AG09319 (cell line): ENCODE results near the gene NVL.
A peak's percentile ranks its signal among the peaks of the same experiment; 100 is the strongest.
"Not testable (repeated sequence)": the region's sequence is repeated elsewhere in the genome, so short reads cannot be mapped to it uniquely, and the experiment has no call there.

Experiments used
- DNase-seq: peaks from one replicate; pipeline ENCODE4 v3.0.0-alpha.2; 2010; ENCODE audit warnings: low read depth; ENCODE audit errors: extremely low read depth
- CTCF ChIP-seq: IDR thresholded peaks from 2 replicates; pipeline ENCODE4 v1.5.1; 2011; ENCODE audit warnings: low read depth, mild to moderate bottlenecking, inconsistent platforms, low read length, moderate library complexity

Gene NVL

GRCh38 chr1:224359207-224359606 lies 29.2 kb upstream of the NVL start:
- no peak for TF ChIP-seq CTCF
- DNase-seq = no peak

- DNase-seq = no peak
- no peak for TF ChIP-seq CTCF
These were observed 28.3 kb upstream of the NVL start for GRCh38 chr1:224358237-224358636.

GRCh38 chr1:224357626-224358124 lies 27.7 kb upstream of the NVL start:
- DNase-seq = peak; percentile 56
- TF ChIP-seq CTCF = no peak

- DNase-seq = peak; percentile 83
These were observed 27.0 kb upstream of the NVL start, which contains the start of gene CNIH4 for GRCh38 chr1:224356685-224357625. Gene CNIH4 (plus strand): TSS chr1:224356879. CDS start chr1:224356925, 46 bp downstream.

GRCh38 chr1:224353975-224354925 lies 24.3 kb upstream of the NVL start:
- no peak for TF ChIP-seq CTCF
- no peak for DNase-seq

More at GRCh38 chr1:224356685-224357625, 27.0 kb upstream of the NVL start, which contains the start of gene CNIH4:
- no peak for TF ChIP-seq CTCF

- not testable (repeated sequence) for DNase-seq
These were observed 22.6 kb upstream of the NVL start for GRCh38 chr1:224352436-224353085.

- DNase-seq = not testable (repeated sequence)
These were observed 19.7 kb upstream of the NVL start for GRCh38 chr1:224349716-224350115.
